Endodermal cell (in vitro differentiated cells): ENCODE results near the gene LAMA2. TPM values are rescaled to one million over a fixed set of nuclear protein-coding genes. Genes with fewer than 3 reads are reported as not detected.
A peak's percentile ranks its signal among the peaks of the same experiment; 100 is the strongest.

Source experiments
- DNase-seq: peaks from one replicate; pipeline ENCODE4 v3.0.0-alpha.2; 2017
- H3K27ac ChIP-seq: 2 replicates; pipeline ENCODE4 v1.5.1; 2013; ENCODE audit warnings: mild to moderate bottlenecking, low read depth, low read length, moderate library complexity
- H3K27me3 ChIP-seq: 2 replicates; pipeline ENCODE4 v1.6.1; 2013; ENCODE audit warnings: mild to moderate bottlenecking, low read length, moderate library complexity; ENCODE audit not compliant: insufficient read depth, control insufficient read depth, poor library complexity, severe bottlenecking
- H3K36me3 ChIP-seq: 2 replicates; pipeline ENCODE4 v1.7.0; 2013; ENCODE audit warnings: mild to moderate bottlenecking, low read length, moderate library complexity; ENCODE audit not compliant: control insufficient read depth, insufficient read depth
- H3K4me1 ChIP-seq: one replicate; pipeline ENCODE4 v1.7.0; 2013; ENCODE audit warnings: low read length; ENCODE audit not compliant: control insufficient read depth, insufficient read depth
- H3K4me3 ChIP-seq: 2 replicates; pipeline ENCODE4 v1.5.1; 2013; ENCODE audit warnings: mild to moderate bottlenecking, low read length, moderate library complexity
- H3K9ac ChIP-seq: 2 replicates; pipeline ENCODE4 v1.6.1; 2013; ENCODE audit warnings: mild to moderate bottlenecking, low read length, moderate library complexity; ENCODE audit not compliant: poor library complexity, severe bottlenecking; ENCODE audit errors: extremely low read depth
- H3K9me3 ChIP-seq: 2 replicates; pipeline ENCODE4 v1.6.1; 2013; ENCODE audit warnings: mild to moderate bottlenecking, low read length, moderate library complexity; ENCODE audit not compliant: control insufficient read depth
- H3K27ac Mint-ChIP-seq: 2 replicates; pipeline ENCODE4 v1.8.0; 2020; ENCODE audit warnings: mixed read lengths
- H3K27me3 Mint-ChIP-seq: 2 replicates; pipeline ENCODE4 v1.8.0; 2021; ENCODE audit warnings: mild to moderate bottlenecking, mixed read lengths; ENCODE audit not compliant: insufficient read depth
- H3K36me3 Mint-ChIP-seq: 2 replicates; pipeline ENCODE4 v1.8.0; 2020; ENCODE audit warnings: low read depth, mixed read lengths
- H3K4me1 Mint-ChIP-seq: 2 replicates; pipeline ENCODE4 v1.8.0; 2020; ENCODE audit warnings: mixed read lengths
- H3K4me3 Mint-ChIP-seq: 2 replicates; pipeline ENCODE4 v1.8.0; 2020; ENCODE audit warnings: mild to moderate bottlenecking, moderate library complexity, mixed read lengths
- H3K9me3 Mint-ChIP-seq: 2 replicates; pipeline ENCODE4 v1.8.0; 2020; ENCODE audit warnings: mild to moderate bottlenecking, mixed read lengths
- WGBS, 2 experiments: methylation state at CpG; one replicate each; pipeline versions ENCODE4 v1.1.5 to v1.1.7; 2013; ENCODE audit warnings: missing lambda C conversion rate in 2 of 2, mixed read lengths in 1 of 2; ENCODE audit not compliant: insufficient coverage in 1 of 2, insufficient read length in 1 of 2; 5-methylcytosine and 5-hydroxymethylcytosine counted together
- total RNA-seq, 2 donors: library from RNA; stranded (reverse); fragmentation: NEBNext Ultra II Directional in 1 of 2; extraction: Animal tissue kit (Norgen Biotek cat#: 25700) in 1 of 2; gene quantifications; 2 replicates in 1 of 2; 3 replicates in 1 of 2; pipeline ENCODE4 v1.2.1, GENCODE V29; 2021
- TF ChIP-seq, protein P1 (sequence below): fragments of 200-600 bp; sonication (generic); conservative IDR thresholded peaks from 2 replicates; pipeline ENCODE4 v1.5.0; 2021; ENCODE audit warnings: antibody characterized with exemption, mild to moderate bottlenecking

LAMA2 gene
- total RNA-seq, 2 donors from 2014 or later, result 2.3 to 4.1 TPM

DNA sequence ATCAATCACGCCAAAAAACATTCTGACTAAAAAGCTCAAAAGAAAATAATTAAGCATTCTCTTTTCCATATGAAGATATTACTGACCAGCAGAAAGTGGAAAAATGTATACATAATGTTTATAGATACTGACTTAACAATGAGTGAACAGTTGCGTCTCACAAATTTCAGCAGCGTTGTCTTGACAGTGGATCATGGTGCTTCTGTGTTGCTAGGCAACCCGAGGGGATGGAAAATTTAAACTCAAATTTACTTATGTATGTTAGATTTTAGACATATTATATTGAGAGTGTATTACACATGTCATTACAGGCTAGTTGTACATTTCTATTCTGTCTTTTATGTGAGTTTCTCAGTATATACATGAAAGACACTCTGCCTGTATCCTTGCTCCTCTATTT, 110.2 kb downstream of the LAMA2 start:
- TF ChIP-seq, protein P1, sequence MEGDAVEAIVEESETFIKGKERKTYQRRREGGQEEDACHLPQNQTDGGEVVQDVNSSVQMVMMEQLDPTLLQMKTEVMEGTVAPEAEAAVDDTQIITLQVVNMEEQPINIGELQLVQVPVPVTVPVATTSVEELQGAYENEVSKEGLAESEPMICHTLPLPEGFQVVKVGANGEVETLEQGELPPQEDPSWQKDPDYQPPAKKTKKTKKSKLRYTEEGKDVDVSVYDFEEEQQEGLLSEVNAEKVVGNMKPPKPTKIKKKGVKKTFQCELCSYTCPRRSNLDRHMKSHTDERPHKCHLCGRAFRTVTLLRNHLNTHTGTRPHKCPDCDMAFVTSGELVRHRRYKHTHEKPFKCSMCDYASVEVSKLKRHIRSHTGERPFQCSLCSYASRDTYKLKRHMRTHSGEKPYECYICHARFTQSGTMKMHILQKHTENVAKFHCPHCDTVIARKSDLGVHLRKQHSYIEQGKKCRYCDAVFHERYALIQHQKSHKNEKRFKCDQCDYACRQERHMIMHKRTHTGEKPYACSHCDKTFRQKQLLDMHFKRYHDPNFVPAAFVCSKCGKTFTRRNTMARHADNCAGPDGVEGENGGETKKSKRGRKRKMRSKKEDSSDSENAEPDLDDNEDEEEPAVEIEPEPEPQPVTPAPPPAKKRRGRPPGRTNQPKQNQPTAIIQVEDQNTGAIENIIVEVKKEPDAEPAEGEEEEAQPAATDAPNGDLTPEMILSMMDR, result no peak
- no peak for DNase-seq
- no peak overlapping the region for H3K4me3 ChIP-seq
- Mint-ChIP-seq H3K36me3 (no peaks in the 10 kb centered on the region), H3K27ac (no peak overlapping the region), H3K27me3 (no peaks in the 10 kb centered on the region), H3K4me3 (no peak overlapping the region), H3K4me1 (no peaks in the 10 kb centered on the region), H3K9me3 (peaks cover 4% of the 10 kb centered on the region)
- peak overlapping the region; percentile 48 for H3K27ac ChIP-seq
- H3K4me1 ChIP-seq, result no peaks in the 10 kb centered on the region
- H3K27me3 ChIP-seq, result no peaks in the 10 kb centered on the region
- H3K9me3 ChIP-seq, result no peaks in the 10 kb centered on the region
- WGBS, 2 experiments, result 92% methylated on average over 4 of the region's 4 CpGs; no CpG with 5 or more reads in 1 of the 2 experiments
- no peak overlapping the region for H3K9ac ChIP-seq
- no peaks in the 10 kb centered on the region for H3K36me3 ChIP-seq

DNA sequence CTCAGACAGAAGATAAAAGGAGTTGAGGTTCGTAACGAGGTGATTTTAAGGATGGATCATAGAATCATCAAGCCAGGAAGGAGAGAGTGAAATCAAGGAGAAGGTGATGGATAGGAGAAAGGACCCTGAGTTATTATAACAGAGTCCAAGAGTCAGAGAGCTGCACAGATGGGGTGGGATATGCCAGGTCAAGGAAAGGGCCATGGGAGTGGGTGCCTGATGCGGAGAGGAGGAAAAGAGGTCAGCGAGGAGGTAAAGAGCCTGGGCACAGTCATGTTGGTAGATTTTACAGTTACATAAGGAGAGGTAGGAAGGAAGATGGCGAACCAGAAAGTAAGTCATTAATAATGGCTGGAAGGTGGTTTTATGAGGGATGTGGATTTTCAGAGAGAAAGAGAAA, 114.9 kb downstream of the LAMA2 start:
- H3K4me1 ChIP-seq, result no peaks in the 10 kb centered on the region
- DNase-seq, result no peak
- no peaks in the 10 kb centered on the region for H3K27me3 ChIP-seq
- Mint-ChIP-seq H3K9me3 (peaks cover 5% of the 10 kb centered on the region), H3K4me1 (no peaks in the 10 kb centered on the region), H3K36me3 (no peaks in the 10 kb centered on the region), H3K27ac (no peak overlapping the region), H3K4me3 (no peak overlapping the region), H3K27me3 (no peaks in the 10 kb centered on the region)
- H3K9ac ChIP-seq, result no peak overlapping the region
- H3K36me3 ChIP-seq, result no peaks in the 10 kb centered on the region
- H3K9me3 ChIP-seq, result no peaks in the 10 kb centered on the region
- no peak overlapping the region for H3K27ac ChIP-seq
- WGBS, 2 experiments, result 92 to 94% methylated on average over 5 of the region's 5 CpGs
- TF ChIP-seq, protein P1, result no peak
- H3K4me3 ChIP-seq, result no peak overlapping the region

DNA sequence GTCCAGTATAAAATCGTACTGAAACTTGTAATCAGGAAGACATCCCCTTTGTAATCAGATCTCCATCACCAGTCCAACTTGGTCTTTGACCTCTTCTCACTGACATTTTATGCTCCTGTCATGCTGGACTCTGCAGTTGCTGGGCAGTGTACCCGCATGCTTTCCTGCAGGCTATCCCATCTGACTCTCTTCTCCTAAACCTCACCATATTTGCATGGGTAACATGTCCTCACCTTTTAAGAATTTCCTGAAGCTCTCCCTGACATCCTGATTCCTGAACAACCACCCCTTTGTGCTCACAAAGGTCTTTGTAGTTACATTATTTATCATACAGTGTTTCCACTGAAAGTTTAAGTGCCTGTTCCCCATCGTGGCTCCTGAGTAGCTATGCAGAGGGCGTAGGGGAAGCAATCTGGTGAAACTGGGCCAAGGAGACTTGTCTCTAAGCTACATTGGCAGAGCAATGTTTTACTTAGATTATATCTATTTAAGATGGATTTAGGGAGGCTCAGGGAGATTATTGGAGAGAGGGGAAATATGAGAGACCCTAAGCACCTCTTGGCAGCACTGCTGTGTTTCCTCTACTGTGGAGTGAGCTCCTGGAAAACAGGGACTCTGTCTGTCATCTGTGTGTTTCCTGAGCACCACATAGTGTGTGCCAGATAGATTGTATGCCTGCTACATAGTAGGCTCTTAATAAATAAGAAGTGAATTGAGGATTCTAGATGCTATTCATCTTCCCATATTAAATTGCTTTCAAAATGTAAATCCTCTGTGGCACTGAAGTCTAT, 124.0 kb downstream of the LAMA2 start:
- Mint-ChIP-seq H3K27ac (no peak overlapping the region), H3K9me3 (no peaks in the 10 kb centered on the region), H3K4me3 (no peak overlapping the region), H3K4me1 (peaks cover 3% of the 10 kb centered on the region), H3K27me3 (no peaks in the 10 kb centered on the region), H3K36me3 (no peaks in the 10 kb centered on the region)
- no peak for DNase-seq
- H3K27me3 ChIP-seq, result no peaks in the 10 kb centered on the region
- no peaks in the 10 kb centered on the region for H3K9me3 ChIP-seq
- H3K4me1 ChIP-seq, result no peaks in the 10 kb centered on the region
- TF ChIP-seq, protein P1, result no peak
- no peaks in the 10 kb centered on the region for H3K36me3 ChIP-seq
- H3K4me3 ChIP-seq, result no peak overlapping the region
- no peak overlapping the region for H3K27ac ChIP-seq
- H3K9ac ChIP-seq, result no peak overlapping the region
- WGBS, 2 experiments, result 90 to 93% methylated on average over 2 to 4 of the region's 4 CpGs
